COR-L47 (cell line): ENCODE results near the gene HOPX.
"Not testable (repeated sequence)": the region's sequence is repeated elsewhere in the genome, so short reads cannot be mapped to it uniquely, and the experiment has no call there.

Experiments used
- DNase-seq: peaks from one replicate; lab custom pipeline; 2025; lab: John Stamatoyannopoulos, UW

HOPX gene, protein sequence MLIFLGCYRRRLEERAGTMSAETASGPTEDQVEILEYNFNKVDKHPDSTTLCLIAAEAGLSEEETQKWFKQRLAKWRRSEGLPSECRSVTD

DNA sequence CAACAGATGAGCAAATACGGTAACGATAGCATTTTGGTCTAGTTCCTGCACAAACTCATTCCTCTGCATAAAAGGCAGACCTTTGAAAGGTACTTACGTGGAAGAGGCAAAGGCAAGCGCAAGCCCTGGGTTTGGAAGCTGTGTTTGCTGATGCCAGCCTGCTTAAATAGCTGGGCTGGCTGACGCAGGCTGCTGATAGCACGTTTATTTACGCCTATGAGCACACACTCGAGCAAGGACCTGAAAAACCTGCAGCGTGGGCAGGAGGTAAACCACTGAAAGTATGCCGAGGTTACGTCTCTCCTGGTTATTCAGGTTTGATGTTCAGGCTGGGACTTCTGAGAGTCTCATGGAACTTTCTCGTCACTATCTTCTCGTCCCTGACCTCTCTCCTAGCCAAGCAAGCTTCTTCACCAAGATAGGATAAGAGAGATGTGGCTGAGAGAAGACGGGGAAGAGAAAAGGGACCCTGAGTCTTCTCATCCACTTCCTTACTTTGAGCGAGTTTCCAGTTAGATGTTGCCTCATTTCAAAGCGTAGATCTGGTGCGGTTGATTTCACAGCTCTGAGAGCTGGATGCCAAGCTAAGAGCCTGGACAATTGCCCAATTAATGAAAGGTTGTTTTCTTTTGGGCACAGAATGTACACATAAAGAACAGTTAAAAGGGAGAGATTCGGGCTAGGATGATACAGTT lies at the start of gene HOPX:
TSS of gene HOPX (minus strand) at position 139 of the 695 bp plus-strand sequence. CDS start 23,480 bp downstream, outside the sequence.
- no peak for DNase-seq

DNA sequence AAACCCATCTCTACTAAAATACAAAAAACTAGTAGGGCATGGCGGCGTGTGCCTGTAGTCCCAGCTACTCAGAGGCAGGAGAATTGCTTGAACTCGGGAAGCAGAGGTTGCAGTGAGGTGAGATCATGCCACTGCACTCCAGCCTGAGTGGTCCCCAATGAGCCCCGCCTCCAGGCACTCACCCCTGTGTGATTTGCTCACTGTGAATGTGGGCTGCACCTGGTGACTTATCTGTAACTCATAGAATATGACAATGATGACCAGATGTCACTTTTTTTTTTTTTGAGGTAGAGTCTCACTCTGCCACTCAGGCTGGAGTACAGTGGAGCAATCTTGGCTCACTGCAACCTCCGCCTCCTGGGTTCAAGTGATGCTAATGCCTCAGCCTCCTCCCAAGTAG lies 49.0 kb upstream of the HOPX start:
- no peak for DNase-seq

DNA sequence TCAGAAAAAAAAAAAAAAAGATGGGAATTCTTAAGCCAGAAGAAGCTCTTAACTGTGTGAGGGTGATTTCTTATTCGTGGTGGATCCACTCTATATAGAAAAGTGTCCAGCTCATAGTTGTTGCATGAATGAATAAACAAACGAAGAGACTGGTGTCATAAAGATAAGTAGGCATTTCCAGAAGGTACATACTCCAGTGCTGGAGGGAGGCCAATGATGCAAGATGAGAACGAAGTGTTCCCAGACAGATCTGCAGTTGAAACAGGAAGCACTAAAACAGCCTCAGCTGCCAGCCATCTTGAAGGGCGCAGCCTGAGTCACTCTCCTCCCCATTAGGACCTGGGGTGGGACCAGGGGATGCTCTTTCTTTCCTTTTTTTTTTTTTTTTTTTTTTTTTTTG lies 47.4 kb upstream of the HOPX start:
- no peak for DNase-seq

DNA sequence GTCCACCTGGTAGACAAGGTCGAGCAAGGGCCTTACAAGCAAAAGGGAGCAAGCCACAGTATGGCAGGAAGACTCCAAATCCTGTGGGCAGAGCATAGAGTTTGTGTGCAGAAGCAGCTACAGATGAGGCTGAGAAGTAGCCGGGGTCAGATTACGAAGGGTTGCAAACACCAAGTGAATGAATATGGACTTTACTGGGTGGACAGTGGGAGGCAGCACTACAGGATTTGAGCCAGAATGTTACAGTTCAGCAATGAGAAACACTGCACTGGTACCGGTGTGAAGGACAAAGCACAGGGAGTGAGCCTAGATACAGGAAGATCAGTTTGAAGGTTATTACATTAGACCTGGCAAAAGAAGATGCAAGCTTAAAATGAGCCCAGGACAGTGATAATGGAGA lies 46.1 kb upstream of the HOPX start:
- no peak for DNase-seq

DNA sequence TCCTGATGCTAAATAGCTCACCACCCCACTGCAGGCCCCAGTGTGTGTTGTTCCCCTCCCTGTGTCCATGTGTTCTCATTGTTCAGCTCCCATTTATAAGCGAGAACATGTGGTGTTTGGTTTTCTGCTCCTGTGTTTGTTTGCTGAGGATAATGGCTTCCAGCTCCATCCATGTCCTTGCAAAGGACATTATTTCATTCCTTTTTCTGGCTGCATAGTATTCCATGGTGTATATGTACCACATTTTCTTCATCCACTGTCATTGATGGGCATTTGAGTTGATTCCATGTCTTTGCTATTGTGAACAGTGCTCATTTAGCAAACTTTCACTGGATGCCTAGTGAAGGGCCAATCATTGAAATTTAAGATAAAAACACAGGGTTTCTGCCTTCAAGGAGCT lies 45.5 kb upstream of the HOPX start:
- DNase-seq: not testable (repeated sequence)

DNA sequence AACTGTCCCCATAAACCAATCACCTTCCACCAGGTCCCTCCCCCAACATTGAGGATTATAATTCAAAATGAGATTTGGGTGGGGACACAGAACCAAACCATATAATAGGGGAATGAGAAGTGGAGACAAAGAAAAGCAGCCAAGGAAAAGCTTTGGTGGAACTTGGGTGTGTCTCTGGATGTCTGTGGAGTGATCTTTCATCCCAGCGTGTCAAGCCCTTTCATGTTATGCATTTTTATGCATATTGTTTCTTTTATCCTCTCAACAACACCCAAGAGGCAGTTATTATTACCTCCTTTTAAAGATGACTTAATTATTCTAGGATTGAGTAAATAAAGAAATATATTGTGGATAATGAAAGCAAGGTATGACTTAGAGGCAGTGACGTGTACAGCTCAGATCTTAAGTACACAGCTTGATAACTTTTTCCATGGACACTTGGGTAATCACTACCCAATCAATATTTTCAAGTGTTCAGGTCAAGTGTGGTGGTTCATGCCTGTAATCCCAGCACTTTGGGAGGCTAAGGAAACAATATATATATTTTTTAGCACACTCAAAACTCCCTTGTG lies 42.6 kb upstream of the HOPX start:
- DNase-seq: no peak

DNA sequence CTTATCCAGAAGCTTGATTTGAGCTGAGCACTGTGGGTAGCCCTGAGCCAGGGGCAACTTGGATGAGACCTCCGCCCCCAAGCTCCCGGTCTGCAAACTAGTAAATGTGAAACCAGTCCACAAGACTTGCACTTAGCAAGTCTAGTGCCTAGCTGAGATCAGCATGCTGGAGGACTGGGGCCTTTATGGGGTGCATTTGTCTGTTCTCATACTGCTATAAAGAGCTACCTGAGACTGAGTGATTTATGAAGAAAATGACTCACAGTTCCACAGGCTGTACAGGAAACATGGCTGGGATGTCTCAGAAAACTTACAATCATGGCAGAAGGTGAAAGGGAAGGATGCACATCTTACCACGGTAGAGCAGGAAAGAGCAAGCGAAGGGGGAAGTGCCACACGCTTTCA lies 42.1 kb upstream of the HOPX start:
- DNase-seq: no peak

DNA sequence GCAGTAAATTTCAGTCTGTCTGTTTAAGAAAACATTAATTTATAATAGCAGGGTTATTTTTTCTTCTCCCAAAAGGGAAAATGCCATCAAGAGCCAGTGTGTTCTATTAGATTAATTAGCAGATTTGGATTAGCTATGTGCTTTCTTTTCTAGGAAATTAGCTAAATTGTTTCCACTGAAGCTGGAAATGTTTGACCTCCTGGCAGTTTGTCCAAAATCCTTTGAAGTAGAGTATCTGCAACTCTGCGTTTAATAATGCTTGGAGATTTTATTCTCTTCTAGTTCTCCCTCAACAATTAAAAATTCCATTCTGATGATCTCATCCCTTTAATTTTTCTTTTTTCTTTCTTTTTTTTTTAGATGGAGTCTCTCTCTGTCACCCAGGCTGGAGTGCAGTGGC lies 27.1 kb upstream of the HOPX start:
- DNase-seq: no peak

DNA sequence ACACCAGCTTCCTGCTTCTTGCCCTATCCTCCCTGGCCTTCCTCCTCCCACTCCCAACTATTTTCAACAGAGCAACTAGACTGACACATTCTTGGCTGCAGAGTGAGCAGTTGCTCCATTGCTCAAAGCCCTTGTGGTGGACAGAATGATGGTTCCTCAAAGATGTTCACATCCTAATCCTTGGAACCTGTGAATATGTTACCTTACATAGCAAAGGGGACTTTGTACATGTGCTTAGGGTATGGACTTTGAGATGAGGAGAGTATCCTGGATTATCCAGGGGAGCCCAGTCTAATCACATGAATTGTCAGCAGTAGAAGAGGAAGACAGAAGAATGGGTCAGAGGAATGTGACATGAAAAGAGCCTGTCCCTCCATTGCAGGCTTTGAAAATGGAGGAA lies 24.9 kb upstream of the HOPX start:
- no peak for DNase-seq

DNA sequence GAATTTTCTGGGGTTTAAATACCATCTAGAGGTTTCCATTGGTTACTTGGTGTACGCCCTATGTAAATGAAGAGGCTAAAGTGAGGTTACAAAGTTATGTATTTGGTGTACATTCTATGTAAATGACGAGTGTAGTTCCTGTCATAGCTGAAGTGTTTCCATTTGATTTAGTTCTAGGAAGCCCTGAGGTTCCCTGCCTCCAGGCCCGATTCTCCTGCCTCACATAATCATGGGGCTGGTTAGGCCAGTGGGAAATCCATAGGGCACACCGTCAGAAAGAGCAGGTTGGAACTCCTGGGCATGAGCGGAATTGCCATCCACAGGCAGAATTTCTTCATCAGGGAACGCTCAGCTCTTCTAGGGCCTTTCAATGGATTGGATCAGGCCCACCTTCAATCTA lies 24.2 kb upstream of the HOPX start:
- no peak for DNase-seq

DNA sequence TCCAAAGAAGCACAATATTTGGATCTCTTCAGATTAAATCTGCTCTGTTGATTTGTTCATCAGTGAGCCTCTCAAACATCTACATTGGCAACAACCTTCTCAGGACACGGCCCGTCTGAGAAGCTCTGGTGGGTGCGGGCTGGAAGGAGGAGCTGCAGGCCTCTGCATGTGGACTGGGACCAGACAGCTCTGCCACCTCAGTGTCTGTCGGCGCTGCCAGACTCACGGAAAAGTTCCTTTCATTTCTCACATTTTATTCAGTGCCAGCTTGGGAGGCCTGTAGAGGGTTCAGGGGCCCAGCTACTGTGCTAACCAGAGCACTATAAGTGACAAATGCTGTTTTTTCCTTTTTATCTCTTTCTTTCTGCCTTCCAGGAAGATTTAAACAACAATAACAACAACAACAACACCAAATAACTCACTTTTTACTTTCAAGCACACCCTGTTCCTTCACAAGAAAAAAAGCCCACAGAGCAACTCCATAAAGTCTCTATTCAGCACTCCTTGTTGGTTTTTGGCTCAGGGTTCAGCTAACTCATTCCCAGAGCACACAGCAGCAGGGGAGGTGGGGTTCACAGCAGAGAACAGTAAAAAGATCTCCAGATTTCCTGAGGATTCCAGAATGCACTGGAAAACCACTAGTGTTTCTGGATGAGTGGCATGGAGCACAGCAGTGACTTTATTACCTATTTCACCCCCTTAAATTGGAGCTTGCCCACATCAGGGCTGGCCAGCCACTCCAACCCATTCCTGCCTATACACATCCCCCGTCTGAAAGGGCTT lies 23.2 kb upstream of the HOPX start:
- DNase-seq: no peak

DNA sequence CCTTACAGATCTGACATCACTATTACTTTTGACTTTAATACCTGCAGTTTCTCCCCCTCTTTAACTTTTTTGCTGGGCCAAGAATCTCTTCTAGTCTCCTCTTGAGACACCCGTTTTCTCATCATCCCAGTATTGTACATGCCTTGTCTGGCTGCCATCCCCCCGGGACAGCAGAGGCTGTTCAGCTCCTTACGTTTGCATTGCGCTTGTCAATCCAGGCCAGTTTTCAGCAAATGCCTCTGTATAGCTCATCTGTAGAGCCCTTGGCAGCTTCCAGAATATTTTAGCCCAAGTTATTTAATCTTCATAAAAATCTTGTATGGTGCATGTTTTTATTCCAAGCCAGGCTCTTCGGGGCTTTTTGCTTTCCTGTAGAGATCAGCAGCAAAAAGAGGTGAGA lies 22.3 kb upstream of the HOPX start:
- DNase-seq: no peak

DNA sequence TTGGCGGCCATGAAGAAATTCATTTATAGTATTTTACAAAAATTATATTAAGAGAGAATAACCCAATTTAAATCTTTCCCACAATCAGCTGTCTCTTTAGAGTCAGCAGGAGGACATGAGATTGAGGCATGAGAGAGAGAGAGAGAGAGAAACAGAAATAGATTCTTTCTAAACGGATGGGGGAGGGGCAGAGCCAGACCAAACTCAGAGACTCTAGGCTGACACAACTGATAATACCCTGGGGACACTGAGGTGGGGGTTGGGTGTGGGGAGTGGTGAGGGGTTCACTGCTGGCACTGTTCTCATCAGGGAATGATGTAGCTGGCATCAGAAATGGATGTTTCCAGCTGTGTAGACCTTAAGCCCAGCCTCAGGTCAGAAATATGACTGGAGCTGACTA lies 20.5 kb upstream of the HOPX start:
- DNase-seq: no peak

DNA sequence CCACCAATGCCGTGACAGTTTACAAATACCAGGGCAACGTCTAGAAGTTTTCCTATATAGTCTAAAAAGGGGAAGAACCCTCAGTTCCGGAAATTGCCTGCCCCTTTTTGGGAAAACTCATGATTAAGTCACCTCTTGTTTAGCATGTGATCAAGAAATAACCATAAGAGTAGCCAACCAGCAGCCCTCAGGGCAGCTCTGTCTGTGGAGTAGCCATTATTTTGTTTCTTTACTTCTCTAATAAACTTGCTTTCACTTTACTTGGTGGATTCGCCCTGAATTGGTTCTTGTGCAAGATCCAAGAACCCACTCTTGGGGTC lies 20.0 kb upstream of the HOPX start:
- DNase-seq: no peak

DNA sequence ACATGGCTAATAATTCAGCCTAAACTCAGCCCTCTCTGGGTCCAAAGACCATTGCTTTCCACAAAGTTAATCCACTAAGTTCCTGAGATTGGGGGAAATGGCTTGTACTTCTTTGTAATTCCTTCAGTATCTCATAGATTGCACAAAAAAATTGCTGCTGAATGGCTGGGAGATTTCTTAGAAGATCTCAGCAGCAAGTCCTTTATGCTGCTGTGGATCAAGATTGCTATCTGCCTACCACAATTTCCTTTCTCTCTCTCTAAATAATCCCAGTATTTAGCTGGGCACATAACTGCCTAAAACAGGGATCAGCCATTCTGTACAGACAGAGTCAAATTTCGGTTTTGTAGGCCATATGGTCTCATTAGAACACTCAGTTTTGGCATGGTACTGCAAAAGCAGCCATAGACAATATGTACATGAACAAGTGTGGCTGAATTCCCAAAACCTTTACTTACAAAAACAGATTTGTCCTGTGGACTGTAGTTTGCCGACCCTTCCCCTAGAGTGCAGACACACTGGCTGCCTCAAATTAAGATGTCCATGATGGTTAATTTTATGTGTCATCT lies 18.5 kb upstream of the HOPX start:
- no peak for DNase-seq

DNA sequence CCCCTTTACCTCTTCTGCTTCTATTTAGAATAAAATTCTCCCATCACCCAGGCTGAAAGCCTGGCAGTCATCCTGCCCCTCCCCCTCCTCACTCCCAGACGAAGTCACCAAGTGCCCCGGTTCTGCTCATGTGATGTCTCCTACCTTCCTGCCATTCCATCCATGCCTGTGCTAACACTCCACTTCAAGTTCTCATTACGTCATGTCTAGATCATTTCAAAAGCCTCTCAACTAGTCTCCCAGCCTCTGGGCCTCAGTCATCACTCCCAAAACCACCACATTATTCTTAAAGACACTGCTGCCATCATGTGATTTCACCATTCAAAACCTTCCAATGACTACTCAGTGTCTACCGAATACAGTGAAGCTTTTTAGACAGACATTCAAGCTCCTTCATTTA lies 17.2 kb upstream of the HOPX start:
- DNase-seq: no peak

DNA sequence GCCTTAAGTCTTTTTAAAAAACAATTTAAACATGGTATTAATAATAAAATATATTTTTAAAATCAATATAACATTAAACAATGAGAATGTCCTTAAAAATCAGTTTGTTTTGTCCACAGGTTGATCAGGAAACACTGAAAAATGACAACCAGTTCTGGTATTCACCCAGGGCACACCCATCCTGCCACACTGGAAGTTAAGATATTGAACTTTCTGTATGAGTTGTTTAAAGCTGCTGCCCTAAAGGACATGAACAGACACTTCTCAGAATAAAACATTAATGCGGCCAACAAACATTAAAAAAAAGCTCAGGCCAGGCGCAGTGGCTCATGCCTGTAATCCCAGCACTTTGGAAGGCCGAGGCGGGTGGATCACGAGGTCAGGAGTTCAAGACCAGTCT lies 15.0 kb upstream of the HOPX start:
- DNase-seq: no peak

DNA sequence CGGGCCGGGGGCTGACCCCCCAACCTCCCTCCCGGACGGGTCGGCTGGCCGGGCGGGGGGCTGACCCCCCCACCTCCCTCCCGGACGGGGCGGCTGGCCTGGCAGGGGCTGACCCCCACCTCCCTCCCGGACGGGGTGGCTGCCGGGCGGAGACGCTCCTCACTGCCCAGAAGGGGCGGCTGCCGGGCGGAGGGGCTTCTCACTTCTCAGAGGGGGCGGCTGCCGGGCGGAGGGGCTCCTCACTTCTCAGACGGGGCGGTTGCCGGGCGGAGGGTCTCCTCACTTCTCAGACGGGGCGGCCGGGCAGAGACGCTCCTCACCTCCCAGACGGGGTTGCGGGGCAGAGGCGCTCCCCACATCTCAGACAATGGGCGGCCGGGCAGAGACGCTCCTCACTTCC lies 12.4 kb upstream of the HOPX start:
- not testable (repeated sequence) for DNase-seq

DNA sequence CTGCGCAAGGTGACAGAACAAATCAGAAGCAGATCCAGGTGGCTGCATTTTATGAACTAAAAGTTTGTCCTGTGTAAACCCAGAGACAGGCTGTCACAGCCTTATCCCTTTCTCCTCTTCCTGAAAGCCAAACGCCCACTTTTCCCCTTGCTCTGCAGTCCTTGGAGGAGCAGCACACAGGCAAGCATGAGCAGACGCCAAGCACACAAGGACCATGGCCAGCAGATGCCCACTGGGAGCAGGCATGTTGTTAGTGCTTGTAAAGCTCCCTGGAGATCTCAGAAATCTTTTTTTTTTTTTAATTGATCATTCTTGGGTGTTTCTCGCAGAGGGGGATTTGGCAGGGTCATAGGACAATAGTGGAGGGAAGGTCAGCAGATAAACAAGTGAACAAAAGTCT lies 11.5 kb upstream of the HOPX start:
- DNase-seq: no peak

DNA sequence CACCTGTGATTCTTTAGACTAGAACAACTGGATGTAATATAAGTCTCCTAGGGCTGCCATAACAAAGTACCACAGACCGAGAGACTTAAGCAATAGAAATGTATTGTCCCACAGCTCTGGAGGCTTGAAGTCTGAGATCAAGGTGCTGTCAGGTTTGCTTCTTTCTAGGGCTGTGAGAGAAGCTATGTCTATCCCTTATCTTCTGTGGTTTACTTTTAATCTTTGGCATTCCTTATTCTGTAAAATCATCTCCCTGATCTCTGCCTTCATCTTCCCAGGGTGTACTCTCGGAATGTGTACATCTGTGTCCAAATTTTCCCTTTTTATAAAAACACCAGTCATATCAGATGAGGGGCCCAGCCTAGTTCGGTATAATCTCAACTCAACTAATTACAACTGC lies 10.3 kb upstream of the HOPX start:
- DNase-seq: no peak

DNA sequence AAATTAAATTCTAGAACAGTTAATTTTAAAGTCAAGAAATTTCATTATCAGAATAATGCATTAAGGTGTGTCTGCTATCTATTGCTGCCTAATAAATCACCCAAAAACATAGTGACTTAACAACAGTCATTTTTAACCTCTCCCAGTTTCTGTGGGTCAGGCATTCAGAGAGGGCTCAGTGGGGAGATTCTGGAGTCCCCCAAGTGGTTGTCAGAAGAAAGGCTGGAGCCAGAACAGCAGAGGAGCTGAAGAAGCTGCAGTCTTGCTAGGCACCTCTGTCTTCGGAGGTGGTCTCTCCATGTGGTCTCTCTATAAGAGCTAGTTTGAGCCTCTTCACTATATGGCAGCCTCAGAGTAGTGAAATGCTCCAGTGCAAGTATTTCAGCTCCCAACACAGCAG lies 9.3 kb upstream of the HOPX start:
- no peak for DNase-seq

DNA sequence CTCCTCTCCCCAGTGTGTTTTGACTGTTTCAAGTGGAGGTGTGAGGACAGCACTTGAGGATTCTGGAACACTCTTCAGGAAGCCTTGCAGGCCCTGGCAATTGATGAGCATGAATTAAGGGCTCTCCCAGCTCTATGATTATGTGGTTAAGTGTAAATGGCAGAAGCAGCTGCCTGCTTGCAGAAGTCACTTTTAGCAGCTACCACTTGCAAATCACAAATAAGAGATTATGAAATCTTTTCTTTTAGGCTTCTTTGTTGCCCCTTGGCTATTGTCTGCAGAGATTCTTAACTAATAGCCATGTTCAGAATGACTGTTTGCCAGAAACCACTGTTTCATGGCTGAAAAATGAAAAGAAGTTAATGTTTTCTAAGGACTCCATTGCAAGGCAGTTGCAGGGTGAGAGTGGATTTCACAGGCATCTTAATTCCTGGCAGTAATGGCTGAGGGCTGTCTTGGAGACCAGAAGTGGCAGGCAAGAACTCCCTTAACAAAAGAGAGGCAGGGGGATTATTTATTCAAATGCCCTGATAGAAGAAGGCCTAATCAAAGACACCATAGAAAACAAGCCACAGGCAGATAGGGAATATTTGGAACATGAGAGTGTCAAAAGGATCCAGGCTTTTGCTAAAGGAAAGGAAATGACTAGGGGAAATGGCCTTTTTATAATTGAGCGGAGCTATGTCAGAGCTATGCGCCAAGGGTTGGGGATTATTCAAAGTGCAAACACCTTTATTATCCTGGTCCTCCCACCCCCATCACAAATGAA lies 8.3 kb upstream of the HOPX start:
- DNase-seq: no peak
